GM18907 (cell line): ENCODE data around the gene NR3C1.

ENCODE experiments used
- ATAC-seq: cut with Tn5 transposase; IDR thresholded peaks from one replicate; pipeline ENCODE4 v1.9.1; 2021; ENCODE audit warnings: mild to moderate bottlenecking, moderate library complexity; ENCODE audit not compliant: unreplicated experiment

The NR3C1 gene

GRCh38 chr5:143271431-143271830 is 132.1 kb downstream of the NR3C1 start:
- ATAC-seq: peak; percentile 50

DNA sequence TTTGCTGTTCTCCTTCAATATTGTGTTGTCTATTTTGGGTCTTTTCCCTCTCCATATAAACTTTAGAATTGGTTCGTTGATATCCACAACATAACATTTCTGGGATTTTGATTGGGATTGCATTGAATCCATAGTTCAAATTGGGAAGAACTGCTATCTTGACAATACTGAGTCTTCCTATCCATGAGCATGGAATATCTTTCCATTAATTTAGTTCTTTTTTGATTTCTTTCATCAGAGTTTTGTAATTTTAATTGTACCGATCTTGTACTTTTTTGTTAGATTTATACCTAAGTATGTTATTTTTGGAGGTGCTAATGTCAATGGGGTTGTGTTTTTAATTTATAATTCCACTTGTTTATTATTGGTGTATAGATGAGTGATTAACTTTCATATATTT is 135.1 kb downstream of the NR3C1 start:
- ATAC-seq: no peak

DNA sequence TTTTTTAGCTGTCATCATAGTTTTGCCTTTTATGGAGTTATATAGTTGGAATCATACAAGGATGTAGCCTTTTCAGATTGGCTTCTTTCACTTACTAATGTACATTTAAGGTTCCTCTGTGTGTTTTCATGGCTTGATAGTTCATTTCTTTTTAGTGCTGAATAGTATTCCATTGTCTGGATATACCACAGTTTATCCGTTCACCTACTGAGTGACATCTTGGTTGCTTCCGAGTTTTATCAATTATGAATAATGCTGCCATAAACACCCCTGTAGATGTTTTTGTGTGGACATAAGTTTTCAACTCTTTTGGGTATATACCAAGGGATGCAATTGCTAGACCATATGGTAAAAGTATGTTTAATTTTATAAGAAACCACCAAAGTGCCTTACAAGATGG is 136.3 kb downstream of the NR3C1 start:
- ATAC-seq: no peak

DNA sequence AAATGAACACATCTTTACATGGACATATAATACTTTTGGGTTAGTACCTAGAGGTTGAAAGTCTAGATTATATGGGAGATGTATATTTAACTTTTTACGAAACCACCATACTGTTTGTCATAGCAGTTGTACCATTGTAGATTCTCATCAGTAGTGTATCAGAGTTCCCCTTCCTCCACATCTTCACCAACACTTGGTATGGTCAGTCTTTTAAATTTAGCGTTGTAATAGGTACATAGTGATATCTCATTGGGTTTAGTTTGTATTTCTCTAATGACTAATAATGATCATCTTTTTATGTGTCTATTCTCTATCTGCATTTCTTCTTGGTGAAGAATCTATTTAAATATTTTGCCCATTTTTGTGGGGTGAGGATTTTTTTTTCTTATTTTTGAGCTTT is 137.5 kb downstream of the NR3C1 start:
- no peak for ATAC-seq

DNA sequence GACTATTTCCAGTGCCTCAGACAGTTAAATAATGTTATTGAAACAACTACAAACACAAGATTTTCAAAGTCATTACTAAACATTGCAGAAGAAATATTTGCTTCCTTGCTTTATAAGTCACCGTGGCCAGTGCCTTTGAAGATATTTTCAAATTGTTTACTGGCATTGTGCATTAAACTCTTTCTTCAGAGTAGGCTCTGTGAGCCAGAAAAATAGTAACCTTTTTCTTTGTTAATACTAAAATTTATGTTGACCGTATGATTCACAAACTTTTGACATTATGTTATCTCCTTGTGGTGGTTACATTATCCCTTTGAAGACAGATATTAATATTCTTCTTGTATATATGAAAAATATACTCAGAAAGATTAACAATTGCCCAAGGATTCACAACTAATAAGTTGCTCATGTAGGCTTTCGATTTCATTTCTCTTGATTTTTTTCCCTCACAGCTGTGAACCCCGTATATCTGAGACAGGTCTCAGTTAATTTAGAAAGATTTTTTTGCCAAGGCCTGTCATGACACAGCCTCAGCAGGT is 140.1 kb downstream of the NR3C1 start:
- no peak for ATAC-seq

DNA sequence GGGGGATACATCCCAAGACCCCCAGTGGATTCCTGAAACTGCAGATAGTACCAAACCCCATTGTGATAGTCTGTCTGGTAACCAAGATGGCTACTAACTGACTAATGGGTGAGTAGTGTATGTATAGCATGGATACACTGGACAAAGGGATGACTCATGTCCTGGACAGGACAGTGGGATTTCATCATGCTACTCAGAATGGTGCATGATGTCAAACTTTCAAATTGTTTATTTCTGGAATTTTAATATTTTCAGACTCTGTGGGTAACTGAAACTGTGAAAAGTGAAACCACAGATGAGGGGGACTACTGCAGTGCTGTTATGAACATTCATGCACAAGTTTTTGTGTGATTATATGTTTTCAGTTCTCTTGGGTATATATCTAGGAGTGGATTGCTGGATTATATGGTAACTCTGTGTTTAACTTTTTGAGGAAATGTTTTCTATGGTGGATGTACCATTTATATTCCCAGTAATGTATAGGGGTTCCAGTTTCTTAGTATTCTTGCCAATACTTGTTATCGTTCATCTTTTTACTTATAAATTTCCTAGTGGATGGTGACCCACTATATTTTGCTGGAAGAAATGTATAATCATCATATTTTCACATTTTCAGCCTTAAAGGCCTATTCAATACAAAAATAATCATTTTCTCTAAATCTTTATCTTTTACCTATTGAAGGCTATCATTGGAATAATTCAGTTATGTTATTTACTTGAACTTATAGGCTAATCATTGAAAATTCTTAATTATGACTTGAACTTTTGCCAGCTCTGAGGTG is 140.9 kb downstream of the NR3C1 start:
- ATAC-seq: peak; percentile 70

GRCh38 chr5:143261748-143262392 is 141.6 kb downstream of the NR3C1 start:
- ATAC-seq: no peak

- ATAC-seq: no peak
These were observed 144.3 kb downstream of the NR3C1 start for GRCh38 chr5:143259254-143259605.

GRCh38 chr5:143258559-143259253 is 144.8 kb downstream of the NR3C1 start:
- no peak for ATAC-seq

DNA sequence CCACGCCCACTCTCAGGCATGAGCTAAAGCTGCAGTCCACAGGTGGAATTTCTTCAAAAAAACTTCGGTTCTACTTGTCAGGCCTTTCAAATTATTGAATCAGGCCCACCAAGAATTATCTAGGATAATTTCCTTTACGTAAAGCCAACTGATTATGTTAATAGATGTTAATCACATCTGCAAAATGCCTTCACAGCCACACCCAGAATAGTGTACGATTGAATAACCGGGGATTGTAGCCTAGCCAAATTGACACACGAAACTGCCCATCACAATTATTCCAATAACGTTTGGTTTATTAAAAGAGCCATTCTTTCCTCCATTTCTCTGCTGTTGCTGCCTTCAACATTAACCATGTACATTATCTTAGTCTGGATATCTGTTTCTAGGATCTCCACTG is 148.7 kb downstream of the NR3C1 start:
- ATAC-seq: no peak

- peak; percentile 47 for ATAC-seq
These were observed 151.5 kb downstream of the NR3C1 start for GRCh38 chr5:143251946-143252345.

DNA sequence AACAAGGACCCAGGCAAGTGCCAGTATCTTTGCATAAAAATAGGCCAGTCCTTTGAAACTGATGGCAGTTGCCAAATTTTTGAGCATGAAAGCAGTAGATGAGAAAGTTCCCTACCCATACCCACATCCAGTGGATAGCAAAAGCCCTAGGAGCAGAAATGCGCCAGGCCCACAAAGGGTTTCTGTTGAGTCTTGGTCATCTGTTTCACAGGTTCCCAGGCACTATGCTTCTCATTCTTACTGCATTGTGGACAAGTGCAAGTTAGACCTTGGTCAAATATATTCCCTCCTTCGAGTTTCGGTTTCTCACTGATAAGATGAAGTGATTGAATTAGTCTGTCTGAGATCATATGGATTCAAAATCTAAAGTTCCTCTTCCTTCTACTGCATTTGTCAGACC is 152.3 kb downstream of the NR3C1 start:
- ATAC-seq: peak; percentile 42

GRCh38 chr5:143249851-143250250 is 153.6 kb downstream of the NR3C1 start:
- ATAC-seq: no peak

DNA sequence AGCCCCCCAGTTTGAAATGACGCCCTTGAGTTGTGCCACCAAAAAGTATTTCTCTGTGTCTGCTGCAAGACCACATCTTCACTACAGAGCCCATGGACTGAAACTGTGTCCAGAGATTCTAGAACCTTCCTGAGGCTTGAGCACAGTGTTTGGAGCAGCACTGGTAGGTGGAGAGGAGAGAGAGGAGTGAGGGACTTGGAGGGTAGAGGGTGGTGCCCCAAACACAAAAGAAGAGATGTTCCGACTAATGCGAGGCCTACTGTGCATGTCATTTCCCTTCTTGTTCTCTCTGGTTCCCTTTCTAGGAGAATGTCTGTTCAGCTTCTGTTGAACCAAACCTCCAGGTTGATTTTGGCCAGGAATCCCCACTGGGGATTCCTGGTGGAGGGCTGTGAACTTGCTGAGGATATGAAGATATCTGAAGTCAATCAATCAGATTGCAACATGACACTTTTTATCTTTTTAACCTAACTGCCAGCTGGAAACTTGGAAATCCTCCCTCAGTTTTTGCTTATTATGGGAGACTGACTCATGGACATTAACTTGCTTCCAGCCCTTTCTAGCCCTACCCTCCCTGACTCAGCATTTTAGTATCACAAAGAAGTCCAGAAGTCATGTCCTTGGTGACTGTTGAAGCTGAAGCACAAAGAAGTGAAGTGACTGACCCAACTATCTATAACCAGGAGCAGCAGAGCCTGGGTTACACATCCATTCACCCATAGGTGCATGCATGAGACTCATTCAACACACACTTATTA is 154.5 kb downstream of the NR3C1 start:
- ATAC-seq: no peak

- no peak for ATAC-seq
These were observed 155.1 kb downstream of the NR3C1 start for GRCh38 chr5:143248391-143248790.

- ATAC-seq: no peak
These were observed 156.2 kb downstream of the NR3C1 start for GRCh38 chr5:143247134-143247815.

DNA sequence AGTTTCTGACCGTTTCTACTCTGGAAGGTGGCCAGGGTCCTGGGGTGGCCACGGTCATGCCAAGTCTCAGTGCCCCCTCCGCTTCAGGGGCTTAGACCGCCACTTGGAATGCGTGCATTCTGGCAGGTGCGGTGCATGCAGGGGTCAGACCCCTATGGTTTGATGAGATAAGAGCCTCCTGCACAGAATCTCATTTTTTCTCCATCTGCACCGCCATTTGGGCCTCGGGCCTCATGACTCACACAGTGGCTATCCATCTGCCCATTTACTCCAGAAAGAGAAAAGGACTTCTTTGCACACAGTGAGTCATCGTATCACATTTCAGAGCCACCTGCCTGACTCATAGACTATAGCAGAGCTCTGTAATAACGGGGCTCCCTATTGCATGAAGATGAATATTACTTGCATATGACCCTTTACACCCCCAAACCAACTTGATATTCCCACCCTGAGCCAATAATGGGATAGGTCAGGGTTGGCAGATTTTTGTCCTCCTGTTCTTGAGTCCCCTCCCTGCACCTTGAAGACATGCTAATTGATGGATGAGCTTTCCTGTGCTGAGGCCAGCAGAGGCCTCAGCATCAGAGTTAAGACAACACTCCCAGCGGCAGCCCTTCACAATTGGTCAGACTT is 157.4 kb downstream of the NR3C1 start:
- ATAC-seq: no peak

- no peak for ATAC-seq
These were observed 158.5 kb downstream of the NR3C1 start for GRCh38 chr5:143244990-143245389.

- no peak for ATAC-seq
These were observed 159.3 kb downstream of the NR3C1 start for GRCh38 chr5:143244000-143244736.
